A549 treated with AZD2906 at 1 μM for 4 hours (cell line): ENCODE measurements around the gene GPATCH1. TPM values are rescaled to one million over a fixed set of nuclear protein-coding genes. Genes with fewer than 3 reads are reported as not detected.

Source experiments
- total RNA-seq: library from RNA; stranded (reverse); fragments of 200-300 nt; extraction: Qiagen RNA extraction; gene quantifications from 5 replicates; pipeline ENCODE4 v1.2.3, GENCODE V29; 2022

Gene GPATCH1
- 12.7 to 14.8 TPM (median 13.4 TPM) in 5 replicates for total RNA-seq

GRCh38 chr19:33080761-33081681, at the start of gene GPATCH1:
TSS of gene GPATCH1 (plus strand) at chr19:33081181. CDS start at chr19:33081194, 13 bp downstream.

GRCh38 chr19:33064792-33065550, 16.0 kb upstream of the GPATCH1 start, which contains the start of gene RHPN2:
TSS of gene RHPN2 (minus strand) at chr19:33064888. CDS start at chr19:33064852, 36 bp downstream.

GRCh38 chr19:33132021-33132420, 51.0 kb downstream of the GPATCH1 start, which contains the start of gene WDR88:
TSS of gene WDR88 (plus strand) at chr19:33132114. CDS start at chr19:33132170, 56 bp downstream.

Other genes starting within 250 kb of the GPATCH1 start
- 0.13 to 0.43 TPM (median 0.31 TPM) in 5 replicates for gene SLC7A9, start 211.4 kb upstream of the GPATCH1 start, total RNA-seq
- gene CEP89, start 109.2 kb upstream of the GPATCH1 start, total RNA-seq, result 38.2 to 46.0 TPM (median 42.0 TPM) in 5 replicates
- 13.4 to 16.0 TPM (median 13.6 TPM) in 5 replicates for gene FAAP24, start 108.9 kb upstream of the GPATCH1 start, total RNA-seq
- gene RHPN2, start 16.3 kb upstream of the GPATCH1 start, total RNA-seq, result 40.8 to 49.6 TPM (median 44.1 TPM) in 5 replicates
- 0.20 to 0.28 TPM (median 0.21 TPM) in 3 of 5 replicates, not detected in the others for gene WDR88, start 50.9 kb downstream of the GPATCH1 start, total RNA-seq
- 31.4 to 56.6 TPM (median 52.8 TPM) in 5 replicates for gene LRP3, start 113.1 kb downstream of the GPATCH1 start, total RNA-seq
- 0.09 to 0.15 TPM (median 0.12 TPM) in 5 replicates for gene SLC7A10, start 144.7 kb downstream of the GPATCH1 start, total RNA-seq
- gene CEBPA, start 221.4 kb downstream of the GPATCH1 start, total RNA-seq, result 5.4 to 9.4 TPM (median 9.1 TPM) in 5 replicates